Cardiac fibroblast (primary cell): ENCODE results near the gene ZNF273.

ENCODE experiments used
- DNase-seq, 2 donors: peaks; one replicate each; pipeline versions ENCODE4 v3.0.0 to v3.0.0-alpha.2; 2010; ENCODE audit warnings: low read depth in 2 of 2
- H3K4me3 ChIP-seq, 2 donors: replicated peaks in 1 of 2; 1 replicate in 1 of 2; 2 replicates in 1 of 2; pipeline ENCODE4 v1.5.1; 2011; ENCODE audit warnings: low read depth in 2 of 2, low read length in 2 of 2, mild to moderate bottlenecking in 2 of 2, moderate library complexity in 1 of 2
- CTCF ChIP-seq: IDR thresholded peaks from one replicate; pipeline ENCODE4 v1.5.1; 2011; ENCODE audit warnings: low read depth, mild to moderate bottlenecking, low read length, inconsistent platforms

The ZNF273 gene

GRCh38 chr7:64951250-64951848 lies 48.3 kb downstream of the ZNF273 start:
- peak; percentile 66 to 69 for DNase-seq
- H3K4me3 ChIP-seq: no peak overlapping the region
- TF ChIP-seq CTCF: peak; percentile 73

GRCh38 chr7:64959072-64959747 lies 56.1 kb downstream of the ZNF273 start:
- no peak for TF ChIP-seq CTCF
- no peak for DNase-seq
- no peak overlapping the region for H3K4me3 ChIP-seq

DNA sequence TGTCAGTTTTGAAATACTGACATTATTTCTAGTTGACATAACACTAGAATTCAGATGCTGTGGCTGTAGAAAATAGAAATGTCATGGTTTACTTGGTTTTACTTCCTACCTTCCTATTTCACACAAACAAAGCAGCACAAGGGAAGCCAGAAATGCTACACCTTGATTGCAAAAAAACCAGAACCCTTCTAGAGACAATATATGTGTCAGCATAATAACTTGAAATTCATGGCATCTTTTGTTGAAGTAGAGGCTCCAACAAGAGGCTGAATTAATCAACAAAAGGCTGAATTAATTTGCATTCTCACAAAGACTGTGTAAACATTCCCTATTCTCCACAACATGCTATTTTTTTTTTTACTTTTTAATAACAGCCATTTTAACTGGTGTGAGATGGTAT lies 62.5 kb downstream of the ZNF273 start:
- DNase-seq: no peak
- TF ChIP-seq CTCF: no peak
- no peak overlapping the region for H3K4me3 ChIP-seq

GRCh38 chr7:64978497-64979203 lies 75.6 kb downstream of the ZNF273 start:
- DNase-seq: no peak
- no peak for TF ChIP-seq CTCF
- no peak overlapping the region for H3K4me3 ChIP-seq
